ENCODE measurements around the gene ELOB. TPM values are rescaled to one million over a fixed set of nuclear protein-coding genes. Genes with fewer than 3 reads are reported as not detected.
A peak's percentile ranks its signal among the peaks of the same experiment; 100 is the strongest.

Gene ELOB
- total RNA-seq, 1 experiment from 2014 or later, result 319 TPM

DNA sequence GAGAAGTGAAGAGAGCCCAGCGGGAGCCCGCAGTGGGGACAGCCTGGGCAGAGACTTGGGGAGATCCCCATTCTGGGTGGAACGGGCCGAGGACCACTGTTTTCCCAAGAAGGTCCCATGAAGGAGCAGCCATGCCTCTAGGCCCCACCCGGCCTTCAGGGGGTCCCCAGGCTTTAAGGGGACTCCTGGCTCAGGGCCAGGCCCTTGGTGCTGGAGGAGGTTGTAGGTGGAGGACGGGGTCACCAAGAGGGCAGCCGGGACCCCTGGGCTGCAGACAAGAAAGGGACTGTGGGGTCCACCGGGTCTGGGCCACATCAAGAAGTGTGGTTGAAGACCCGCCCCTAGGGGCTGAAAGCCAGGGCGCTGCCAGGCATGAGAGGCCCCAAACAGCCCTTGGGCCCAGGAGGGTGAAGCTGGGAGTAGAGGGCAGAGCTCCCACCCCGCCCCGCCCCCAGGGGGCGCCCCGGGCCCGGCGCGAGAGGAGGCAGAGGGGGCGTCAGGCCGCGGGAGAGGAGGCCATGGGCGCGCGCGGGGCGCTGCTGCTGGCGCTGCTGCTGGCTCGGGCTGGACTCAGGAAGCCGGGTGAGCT, 39.8 kb upstream of the ELOB start, which contains the start of gene PRSS21:
Gene PRSS21, plus strand, starts transcription at position 487 of the 589 bp plus-strand sequence. Its CDS starts 32 bp downstream, at position 519.
- no peak within 1 kb of the TSS for H3K4me3 Mint-ChIP-seq
- Histone ChIP-seq H3K18ac (ENCODE audit: insufficient read length, low read depth, low read length) (no peak within 1 kb of the TSS), H3K4me1 (ENCODE audit: insufficient read depth, low read length) (no peaks in the 10 kb centered on the region), H4K91ac (ENCODE audit: insufficient read length, low read depth, low read length) (no peak within 1 kb of the TSS), H3K79me1 (ENCODE audit: insufficient read depth, low read depth, low read length, poor library complexity, severe bottlenecking) (no peaks in the 10 kb centered on the region), H2BK120ac (ENCODE audit: low read depth, low read length, poor library complexity, severe bottlenecking) (no peak within 1 kb of the TSS), H2BK15ac (ENCODE audit: low read depth, low read length) (no peak within 1 kb of the TSS), H3K4ac (ENCODE audit: low read depth, low read length) (no peak within 1 kb of the TSS), H3K27me3 (ENCODE audit: insufficient read depth, low read length) (no peaks in the 10 kb centered on the region), H3K4me2 (ENCODE audit: insufficient read depth, insufficient read length, low read length) (no peak within 1 kb of the TSS), H2BK12ac (ENCODE audit: insufficient read length, low read depth, low read length) (no peak within 1 kb of the TSS), H3K23ac (ENCODE audit: insufficient read length, low read depth, low read length) (no peak within 1 kb of the TSS), H2AK5ac (ENCODE audit: insufficient read length, low read length) (no peak within 1 kb of the TSS), H2BK20ac (ENCODE audit: low read depth, low read length, poor library complexity, severe bottlenecking) (no peak within 1 kb of the TSS), H4K8ac (replicated peaks; ENCODE audit: insufficient read length, low read depth, low read length) (no peak within 1 kb of the TSS), H3K56ac (ENCODE audit: insufficient read length, low read depth, low read length) (no peak within 1 kb of the TSS), H3K14ac (ENCODE audit: insufficient read depth, low read length) (no peak within 1 kb of the TSS), H3K27ac (ENCODE audit: insufficient read length, low read depth, low read length) (no peak within 1 kb of the TSS), H3T11ph (ENCODE audit: low read length) (no peak within 1 kb of the TSS), H3K9me3 (ENCODE audit: control insufficient read depth, low read depth, low read length) (no peaks in the 10 kb centered on the region), H3K9ac (ENCODE audit: extremely low read depth, insufficient read length, low read length) (no peak within 1 kb of the TSS), H2BK5ac (ENCODE audit: insufficient read length, low read length) (no peak within 1 kb of the TSS), H2AFZ (ENCODE audit: low read length) (no peak within 1 kb of the TSS), H4K20me1 (ENCODE audit: control insufficient read depth, insufficient read depth, insufficient read length) (no peaks in the 10 kb centered on the region), H3K79me2 (ENCODE audit: insufficient read depth, low read length) (no peaks in the 10 kb centered on the region), H3K23me2 (ENCODE audit: insufficient read length, low read depth, low read length, poor library complexity, severe bottlenecking) (no peaks in the 10 kb centered on the region), H4K5ac (ENCODE audit: insufficient read length, low read depth, low read length) (no peak within 1 kb of the TSS)
- WGBS (ENCODE audit: extremely low coverage, insufficient read length, low lambda C conversion rate), result no CpG with 5 or more reads among the region's 28 CpGs
- DNase-seq, result peak; percentile 64
- TF ChIP-seq, protein P1, sequence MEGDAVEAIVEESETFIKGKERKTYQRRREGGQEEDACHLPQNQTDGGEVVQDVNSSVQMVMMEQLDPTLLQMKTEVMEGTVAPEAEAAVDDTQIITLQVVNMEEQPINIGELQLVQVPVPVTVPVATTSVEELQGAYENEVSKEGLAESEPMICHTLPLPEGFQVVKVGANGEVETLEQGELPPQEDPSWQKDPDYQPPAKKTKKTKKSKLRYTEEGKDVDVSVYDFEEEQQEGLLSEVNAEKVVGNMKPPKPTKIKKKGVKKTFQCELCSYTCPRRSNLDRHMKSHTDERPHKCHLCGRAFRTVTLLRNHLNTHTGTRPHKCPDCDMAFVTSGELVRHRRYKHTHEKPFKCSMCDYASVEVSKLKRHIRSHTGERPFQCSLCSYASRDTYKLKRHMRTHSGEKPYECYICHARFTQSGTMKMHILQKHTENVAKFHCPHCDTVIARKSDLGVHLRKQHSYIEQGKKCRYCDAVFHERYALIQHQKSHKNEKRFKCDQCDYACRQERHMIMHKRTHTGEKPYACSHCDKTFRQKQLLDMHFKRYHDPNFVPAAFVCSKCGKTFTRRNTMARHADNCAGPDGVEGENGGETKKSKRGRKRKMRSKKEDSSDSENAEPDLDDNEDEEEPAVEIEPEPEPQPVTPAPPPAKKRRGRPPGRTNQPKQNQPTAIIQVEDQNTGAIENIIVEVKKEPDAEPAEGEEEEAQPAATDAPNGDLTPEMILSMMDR (conservative IDR thresholded peaks at IDR 0.05), result peak; percentile 60
- no peaks in the 10 kb centered on the region for H3K9me3 Mint-ChIP-seq
- no peak within 1 kb of the TSS for H3K27ac Mint-ChIP-seq
- no peaks in the 10 kb centered on the region; the same call in 1 of the 2 replicates for H3K27me3 Mint-ChIP-seq (ENCODE audit: low read depth)
- H3K4me1 Mint-ChIP-seq, result peaks cover 2% of the 10 kb centered on the region in 2 experiments; a peak in 3 of 4 replicates
- no peaks in the 10 kb centered on the region; a peak in 1 of 7 replicates for H3K36me3 Mint-ChIP-seq (ENCODE audit: insufficient read depth in 1 of 3, low read depth in 3 of 3)
